ENCODE results near the gene LRP2.
A peak's percentile ranks its signal among the peaks of the same experiment; 100 is the strongest.

The LRP2 gene

DNA sequence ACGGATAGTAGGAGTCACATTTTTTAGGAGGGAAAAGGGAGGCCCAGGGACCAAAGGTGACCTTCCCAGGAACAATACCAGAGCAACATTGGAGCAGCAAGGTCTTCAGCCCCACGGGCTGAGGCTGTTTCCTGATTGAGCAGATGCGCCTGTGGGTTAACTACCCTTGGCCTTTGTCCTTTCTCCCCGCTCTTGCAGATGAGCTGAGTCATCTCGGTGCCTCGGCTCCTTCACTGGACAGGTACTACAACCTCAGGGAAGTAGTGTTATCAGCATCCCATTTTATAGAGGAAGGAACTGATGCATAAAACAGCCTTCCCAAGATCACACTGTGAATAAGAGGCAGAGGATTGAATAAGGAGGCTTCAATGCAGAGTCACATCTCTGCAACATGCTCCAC, 249.5 kb downstream of the LRP2 start:
- DNase-seq, result no peak

- no peak for DNase-seq
Measured at GRCh38 chr2:169110916-169111315, 251.4 kb downstream of the LRP2 start.

DNA sequence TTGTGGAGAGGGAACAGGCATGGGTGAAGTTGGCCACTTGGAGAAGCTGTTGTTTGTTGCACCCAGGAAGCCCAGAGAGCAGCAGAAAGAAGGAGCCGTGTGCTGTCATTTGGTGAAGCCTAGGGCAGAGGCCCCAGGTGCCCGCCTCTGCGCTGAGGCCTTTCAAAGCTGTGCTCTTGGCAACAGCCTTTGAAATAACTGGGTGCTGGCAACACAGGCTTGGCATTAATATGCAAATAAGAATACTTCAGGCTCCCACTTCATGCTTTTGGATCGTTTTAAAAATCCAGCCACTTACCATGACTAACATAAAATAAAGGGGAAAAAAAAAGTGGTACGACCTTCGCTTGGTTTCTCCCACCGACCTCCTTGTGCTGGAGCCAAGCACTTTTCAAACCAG, 251.9 kb downstream of the LRP2 start:
- no peak for DNase-seq

GRCh38 chr2:169109502-169110409, 252.6 kb downstream of the LRP2 start:
- DNase-seq, result peak; percentile 35 to 77 (median 63)

DNA sequence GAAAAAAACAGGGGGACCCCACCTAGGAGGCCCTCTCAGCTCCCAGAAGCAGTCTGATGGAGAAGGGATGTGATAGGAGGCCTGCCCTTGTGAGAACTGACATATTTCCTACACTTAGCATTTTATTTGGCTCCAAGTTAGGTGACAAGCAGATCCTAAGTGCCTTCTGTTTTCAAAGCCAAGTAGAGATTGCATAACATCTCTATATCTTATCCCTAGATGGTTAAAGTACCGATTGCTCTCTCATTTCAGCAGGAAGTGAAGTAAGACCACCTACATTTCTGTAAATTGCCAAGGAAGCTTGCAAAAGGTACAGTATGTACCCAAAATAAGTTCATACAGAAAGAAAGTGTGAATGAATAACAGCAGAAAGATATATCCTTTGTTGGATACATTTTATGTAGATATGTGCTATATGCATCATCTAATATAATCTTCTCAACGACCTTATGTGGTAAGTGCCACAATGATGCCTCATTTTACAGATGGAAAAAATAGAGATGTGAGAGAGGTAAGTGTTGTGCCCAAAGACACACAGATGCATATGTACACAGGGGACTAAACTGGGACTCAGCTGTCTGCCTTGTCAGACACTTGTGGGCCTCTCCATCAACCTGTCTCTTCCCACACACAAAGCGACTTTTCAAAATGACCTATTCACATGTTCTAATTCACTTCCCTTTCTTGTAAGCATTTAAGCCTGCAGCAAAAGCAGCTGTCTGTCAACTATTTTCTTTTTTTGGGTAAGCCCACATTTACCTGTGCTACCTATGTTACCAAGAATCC, 254.0 kb downstream of the LRP2 start:
- DNase-seq, result no peak

DNA sequence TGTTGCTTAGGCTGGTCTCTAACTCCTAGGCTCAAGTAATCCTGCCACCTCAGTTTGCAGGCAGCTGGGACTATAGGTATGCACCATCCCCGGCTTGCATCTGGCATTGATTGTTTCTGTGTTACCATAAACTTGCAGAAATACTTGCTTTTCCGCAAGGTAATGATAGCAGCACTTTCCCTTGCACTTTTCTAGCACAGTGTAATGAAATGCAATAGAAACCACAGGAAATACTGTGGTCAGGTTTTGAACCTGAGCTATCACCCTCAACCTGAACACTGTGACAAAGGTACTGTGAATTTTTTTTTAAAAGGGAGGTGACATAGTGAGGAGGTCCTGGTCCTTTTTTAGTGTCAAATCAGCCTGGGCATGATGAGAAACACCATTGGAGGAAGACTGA, 254.7 kb downstream of the LRP2 start:
- DNase-seq, result peak in 3 of 6 experiments; percentile 60 to 73 (median 67)

GRCh38 chr2:169106563-169107545, 255.5 kb downstream of the LRP2 start:
- DNase-seq, result no peak

DNA sequence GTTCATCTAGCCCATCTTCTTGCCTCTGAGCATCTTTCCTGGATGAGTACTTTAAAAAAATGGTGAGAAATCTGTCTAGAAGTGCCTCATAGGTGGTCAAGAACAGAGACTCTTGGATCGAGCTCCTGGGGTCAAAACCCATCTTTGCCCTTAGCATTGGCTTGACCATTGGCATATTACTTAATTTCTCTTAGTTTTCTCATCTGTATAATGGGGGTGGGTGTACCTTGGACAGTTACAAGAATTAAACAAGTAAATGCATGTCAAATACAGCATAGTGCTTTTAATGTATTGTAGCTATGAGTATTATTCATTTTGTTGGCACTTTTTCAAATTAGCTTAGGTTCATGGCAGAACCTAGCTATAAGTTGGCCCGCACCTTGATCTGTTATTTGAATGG, 256.2 kb downstream of the LRP2 start:
- no peak for DNase-seq

DNA sequence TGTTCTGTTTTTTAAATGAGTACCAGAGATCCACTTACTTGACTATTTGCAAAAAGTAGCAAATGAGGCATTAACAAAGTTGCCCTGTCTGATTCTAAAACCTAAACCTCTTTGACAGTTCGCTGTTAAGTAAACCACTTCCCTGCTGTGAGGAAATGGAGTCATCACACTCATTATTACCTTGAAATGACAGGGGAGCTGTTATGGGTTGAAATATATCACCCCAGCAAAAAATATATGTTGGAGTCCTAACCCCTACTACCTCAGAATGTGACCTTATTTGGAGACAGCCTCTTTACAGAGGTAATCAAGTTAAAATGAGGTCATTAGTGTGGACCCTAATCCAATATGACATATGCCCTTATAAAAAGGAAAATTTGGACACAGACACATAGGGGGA, 256.9 kb downstream of the LRP2 start:
- no peak for DNase-seq

DNA sequence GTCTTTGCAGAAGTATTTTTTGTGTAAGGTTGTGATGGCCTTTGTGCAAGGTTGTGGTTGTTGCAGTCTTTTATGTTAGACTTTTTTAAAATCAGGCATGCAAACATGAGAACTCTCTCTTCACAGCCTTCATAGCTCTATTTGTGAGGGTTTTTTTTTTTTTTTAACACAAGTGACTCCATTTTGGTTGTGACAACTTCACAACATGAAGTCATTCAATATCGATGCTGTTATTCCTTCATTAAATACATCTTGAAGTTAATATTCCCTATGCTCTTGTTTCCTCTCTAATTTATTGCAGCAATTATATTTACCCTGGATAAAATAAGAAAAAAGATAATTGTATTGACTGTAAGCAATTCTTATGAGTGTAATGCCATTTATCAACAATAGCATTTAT, 257.5 kb downstream of the LRP2 start:
- no peak for DNase-seq

GRCh38 chr2:169095621-169096105, 266.7 kb downstream of the LRP2 start:
- DNase-seq, result no peak

- DNase-seq, result no peak
Measured at GRCh38 chr2:169094676-169095075, 267.7 kb downstream of the LRP2 start.

DNA sequence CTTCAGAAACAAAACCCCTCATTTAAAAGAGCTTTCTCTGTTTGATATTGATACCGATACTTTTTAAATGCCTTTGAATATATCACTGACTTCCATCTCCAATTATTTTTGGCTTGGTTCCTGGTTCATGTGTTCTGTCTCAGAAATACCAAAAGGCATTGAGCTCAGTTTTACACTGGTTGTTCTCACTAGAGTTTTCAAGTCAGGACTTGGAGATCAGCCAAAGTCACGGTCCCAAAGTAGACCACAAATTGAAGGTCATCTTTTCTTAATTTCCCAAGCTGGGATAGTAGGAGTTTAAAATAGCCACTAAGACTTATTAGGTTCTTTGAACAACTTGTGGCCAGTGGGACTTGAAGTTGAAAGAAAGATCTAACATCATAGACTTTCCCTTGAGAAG, 268.8 kb downstream of the LRP2 start:
- no peak for DNase-seq

DNA sequence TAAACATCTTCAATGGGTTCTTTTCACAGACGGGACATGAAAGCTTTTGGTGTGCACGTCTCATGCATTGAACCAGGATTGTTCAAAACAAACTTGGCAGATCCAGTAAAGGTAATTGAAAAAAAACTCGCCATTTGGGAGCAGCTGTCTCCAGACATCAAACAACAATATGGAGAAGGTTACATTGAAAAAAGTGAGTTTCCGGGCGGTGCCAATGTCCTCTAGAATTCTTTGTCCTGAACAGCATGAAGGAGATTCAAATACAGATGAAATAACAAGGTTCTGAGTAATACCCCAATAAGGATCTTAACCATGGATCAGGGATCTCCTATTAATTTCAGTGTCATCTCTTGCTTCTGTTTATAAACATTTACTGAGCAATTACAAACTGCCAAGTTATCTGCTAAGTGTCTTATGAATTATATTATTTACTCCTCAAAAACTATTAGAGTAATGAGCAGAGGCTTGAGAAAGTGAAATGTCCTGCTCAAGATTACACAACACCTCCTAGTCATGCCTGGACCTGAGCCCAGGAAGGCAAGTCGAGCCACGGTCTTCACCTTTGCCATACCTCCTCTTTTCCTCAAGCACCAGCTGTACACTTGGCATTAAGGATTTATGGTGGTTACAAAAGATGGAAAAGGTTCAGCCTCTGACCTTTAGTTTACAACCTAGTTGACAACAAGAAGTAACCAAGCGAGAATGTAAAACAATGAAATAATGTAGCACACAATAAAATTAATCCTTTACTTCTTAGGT, 270.4 kb downstream of the LRP2 start:
- no peak for DNase-seq

DNA sequence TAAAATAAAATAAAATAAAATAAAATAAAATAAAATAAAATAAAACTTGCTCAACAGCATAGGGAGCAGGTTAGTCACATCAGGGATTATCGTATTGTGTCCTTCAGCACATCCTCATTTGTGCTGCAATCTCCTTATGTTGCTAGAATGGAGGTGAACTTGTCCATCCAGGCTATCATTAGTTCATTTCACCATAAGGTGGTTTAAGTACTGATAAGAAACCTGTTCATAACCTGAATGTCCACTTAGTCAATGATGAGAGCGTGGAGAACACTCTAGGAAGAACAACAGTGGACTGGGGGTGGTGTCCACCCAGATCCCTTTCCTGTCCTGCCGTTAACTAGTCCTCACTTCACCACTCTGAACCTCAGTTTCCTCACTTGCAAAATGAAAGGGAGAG, 271.1 kb downstream of the LRP2 start:
- no peak for DNase-seq

GRCh38 chr2:169090133-169090820, 272.1 kb downstream of the LRP2 start:
- DNase-seq, result no peak

GRCh38 chr2:169089182-169089581, 273.2 kb downstream of the LRP2 start:
- no peak for DNase-seq

DNA sequence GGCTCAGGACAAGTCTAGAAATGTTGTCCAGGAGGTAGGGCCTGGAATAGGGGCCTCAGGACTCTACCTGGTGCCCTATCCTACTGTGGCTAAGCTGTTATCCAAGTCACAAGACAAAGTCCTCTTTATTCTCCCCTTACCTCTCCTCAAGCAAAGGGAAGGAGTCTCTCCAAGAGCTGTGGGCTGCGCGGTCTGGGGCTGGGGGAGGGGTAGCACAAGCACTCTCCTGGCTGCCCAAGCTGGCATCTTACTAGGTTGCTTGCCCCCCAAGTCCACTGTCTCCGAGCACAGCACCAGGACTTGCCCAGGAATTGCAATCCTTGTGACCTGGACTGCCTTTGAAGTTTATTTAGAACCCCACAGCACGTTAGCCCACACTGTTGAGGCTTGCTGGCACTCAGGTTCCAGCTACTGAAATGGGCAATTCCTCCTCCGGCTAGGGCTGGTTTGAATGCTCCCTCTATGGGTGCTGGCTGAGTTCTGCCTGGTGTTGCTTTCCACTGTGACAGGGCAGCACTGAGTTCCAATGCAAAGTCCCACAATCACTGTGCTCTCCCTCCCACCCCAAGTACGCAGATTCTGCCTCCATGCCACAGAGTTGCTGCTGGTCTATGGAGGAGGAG, 274.5 kb downstream of the LRP2 start:
- no peak for DNase-seq

GRCh38 chr2:169086893-169087467, 275.4 kb downstream of the LRP2 start:
- DNase-seq, result no peak

GRCh38 chr2:169082995-169083394, 279.3 kb downstream of the LRP2 start:
- DNase-seq, result no peak

Measured in stimulated activated naive CD4-positive, alpha-beta T cell (primary cell).